CD8-positive, alpha-beta memory T cell (primary cell): ENCODE measurements around the gene MYLK4. TPM values are rescaled to one million over a fixed set of nuclear protein-coding genes. Genes with fewer than 3 reads are reported as not detected.

Experiments used
- CTCF ChIA-PET: fragments of 350-600 bp; sonication (Branson Sonifier 250); formaldehyde crosslinking; loops from one replicate; lab custom pipeline; 2021; ENCODE audit warnings: antibody characterized with exemption; lab: Charles Lee
- POLR2A ChIA-PET: fragments of 350-600 bp; sonication (Branson Sonifier 250); formaldehyde crosslinking; loops from one replicate; lab custom pipeline; 2021; ENCODE audit warnings: antibody characterized with exemption; lab: Charles Lee
- DNase-seq, 5 donors: peaks; one replicate each; pipeline versions ENCODE4 v3.0.0 to v3.0.0-alpha.2; 2020 to 2022; ENCODE audit warnings: mixed read lengths in 1 of 5
- H3K27ac ChIP-seq: one replicate; pipeline ENCODE4 v1.7.0; 2013; ENCODE audit warnings: low read depth, mild to moderate bottlenecking, low read length, moderate library complexity
- H3K27me3 ChIP-seq: 2 replicates; pipeline ENCODE4 v1.7.0; 2013; ENCODE audit warnings: low read length, mild to moderate bottlenecking; ENCODE audit not compliant: insufficient read depth, poor library complexity, severe bottlenecking
- H3K36me3 ChIP-seq: 2 replicates; pipeline ENCODE4 v1.7.0; 2013; ENCODE audit warnings: mild to moderate bottlenecking, low read length, moderate library complexity; ENCODE audit not compliant: insufficient read depth
- H3K4me1 ChIP-seq: 2 replicates; pipeline ENCODE4 v1.7.0; 2013; ENCODE audit warnings: mild to moderate bottlenecking, low read length, moderate library complexity; ENCODE audit not compliant: insufficient read depth
- H3K4me3 ChIP-seq: 2 replicates; pipeline ENCODE4 v1.7.0; 2013; ENCODE audit warnings: mild to moderate bottlenecking, low read length
- H3K9me3 ChIP-seq: 2 replicates; pipeline ENCODE4 v1.7.0; 2013; ENCODE audit warnings: mild to moderate bottlenecking, low read length
- H3K27ac Mint-ChIP-seq, 8 donors: one replicate each; pipeline ENCODE4 v1.8.0; 2020 to 2021; ENCODE audit warnings: mixed read lengths in 8 of 8, mild to moderate bottlenecking in 6 of 8, inconsistent platforms in 3 of 8, moderate library complexity in 3 of 8
- H3K27me3 Mint-ChIP-seq, 2 donors: one replicate each; pipeline ENCODE4 v1.8.0; 2020 to 2021; ENCODE audit warnings: mixed read lengths in 2 of 2, mild to moderate bottlenecking in 1 of 2, moderate library complexity in 1 of 2
- H3K36me3 Mint-ChIP-seq, 3 donors: one replicate each; pipeline ENCODE4 v1.8.0; 2020 to 2021; ENCODE audit warnings: mixed read lengths in 3 of 3, inconsistent platforms in 1 of 3, mild to moderate bottlenecking in 1 of 3
- H3K4me1 Mint-ChIP-seq, 3 donors: one replicate each; pipeline ENCODE4 v1.8.0; 2020 to 2021; ENCODE audit warnings: mixed read lengths in 3 of 3, inconsistent platforms in 1 of 3, mild to moderate bottlenecking in 1 of 3
- H3K4me3 Mint-ChIP-seq, 7 donors: one replicate each; pipeline ENCODE4 v1.8.0; 2020 to 2021; ENCODE audit warnings: mixed read lengths in 7 of 7, mild to moderate bottlenecking in 6 of 7, moderate library complexity in 4 of 7, inconsistent platforms in 2 of 7
- H3K9me3 Mint-ChIP-seq, 5 donors: one replicate each; pipeline ENCODE4 v1.8.0; 2020 to 2022; ENCODE audit warnings: mixed read lengths in 5 of 5, mild to moderate bottlenecking in 3 of 5, moderate library complexity in 2 of 5, inconsistent platforms in 1 of 5
- polyA plus RNA-seq: library from polyadenylated mRNA; unstranded; fragments of 300-500 nt; fragmentation: Illumina TruSeq; gene quantifications from one replicate; pipeline ENCODE4 v1.2.3, GENCODE V29; 2021
- total RNA-seq, 2 experiments: library from RNA; stranded (reverse); gene quantifications; one replicate each; pipeline ENCODE4 v1.2.3, GENCODE V29; 2021

The MYLK4 gene
- total and polyA plus RNA-seq, 3 experiments from 2014 or later = 0.22 to 0.24 (median 0.24) TPM

GRCh38 chr6:2755456-2755855 is 4.7 kb upstream of the MYLK4 start:
- no peaks in the 10 kb centered on the region for H3K9me3 ChIP-seq
- Mint-ChIP-seq H3K4me1 (peaks cover under 1 to 3% (median 2%) of the 10 kb centered on the region in 3 donors), H3K4me3 (peak overlapping the region in 1 of 7 donors; percentile 14), H3K27ac (no peak overlapping the region), H3K36me3 (no peaks in the 10 kb centered on the region), H3K9me3 (no peaks in the 10 kb centered on the region), H3K27me3 (peaks cover 14 to 49% of the 10 kb centered on the region in 2 donors)
- ChIA-PET CTCF (interaction anchor here (0.6 kb wide), 1 partner anchor 326 kb away, joined by 5 read pairs; no protein-coding TSS in a partner anchor), POLR2A (no interaction called here)
- H3K27ac ChIP-seq = no peak overlapping the region
- peaks cover 4% of the 10 kb centered on the region for H3K27me3 ChIP-seq
- no peak for DNase-seq
- H3K4me3 ChIP-seq = no peak overlapping the region
- no peaks in the 10 kb centered on the region for H3K36me3 ChIP-seq
- H3K4me1 ChIP-seq = no peaks in the 10 kb centered on the region

GRCh38 chr6:2754911-2755310 is 4.2 kb upstream of the MYLK4 start:
- Histone ChIP-seq H3K27me3 (peaks cover 4% of the 10 kb centered on the region), H3K4me3 (no peak overlapping the region), H3K36me3 (no peaks in the 10 kb centered on the region), H3K4me1 (no peaks in the 10 kb centered on the region), H3K9me3 (no peaks in the 10 kb centered on the region), H3K27ac (no peak overlapping the region)
- no peak for DNase-seq
- Mint-ChIP-seq H3K4me1 (peaks cover 2 to 6% (median 5%) of the 10 kb centered on the region in 3 donors), H3K9me3 (no peaks in the 10 kb centered on the region), H3K36me3 (no peaks in the 10 kb centered on the region), H3K4me3 (no peak overlapping the region), H3K27me3 (peaks cover 14 to 51% of the 10 kb centered on the region in 2 donors), H3K27ac (no peak overlapping the region)
- CTCF ChIA-PET = interaction anchor here (0.7 kb wide), 1 partner anchor 9 kb away, joined by 3 read pairs; no protein-coding TSS in a partner anchor
- POLR2A ChIA-PET = no interaction called here

GRCh38 chr6:2754393-2754792 is 3.7 kb upstream of the MYLK4 start:
- no peaks in the 10 kb centered on the region for H3K36me3 Mint-ChIP-seq
- H3K27ac Mint-ChIP-seq = no peak overlapping the region
- no peaks in the 10 kb centered on the region for H3K9me3 Mint-ChIP-seq
- Histone ChIP-seq H3K4me3 (no peak overlapping the region), H3K27me3 (peaks cover 4% of the 10 kb centered on the region), H3K4me1 (no peaks in the 10 kb centered on the region), H3K27ac (no peak overlapping the region), H3K36me3 (no peaks in the 10 kb centered on the region), H3K9me3 (no peaks in the 10 kb centered on the region)
- ChIA-PET CTCF (interaction anchor here (0.7 to 1.7 kb wide), 2 partner anchors 10 to 15 kb away, joined by 3 to 4 read pairs; no protein-coding TSS in a partner anchor), POLR2A (no interaction called here)
- H3K4me1 Mint-ChIP-seq = peaks cover 5 to 8% (median 8%) of the 10 kb centered on the region in 3 donors
- H3K27me3 Mint-ChIP-seq = peaks cover 14 to 51% of the 10 kb centered on the region in 2 donors
- no peak for DNase-seq
- no peak overlapping the region for H3K4me3 Mint-ChIP-seq

- Histone ChIP-seq H3K27ac (no peak overlapping the region), H3K36me3 (no peaks in the 10 kb centered on the region), H3K4me3 (no peak overlapping the region), H3K27me3 (peaks cover 4% of the 10 kb centered on the region), H3K9me3 (no peaks in the 10 kb centered on the region), H3K4me1 (no peaks in the 10 kb centered on the region)
- CTCF ChIA-PET = interaction anchor here (1.1 to 1.7 kb wide), 2 partner anchors 14 to 15 kb away, joined by 4 read pairs; no protein-coding TSS in a partner anchor
- POLR2A ChIA-PET = no interaction called here
- H3K27ac Mint-ChIP-seq = no peak overlapping the region
- H3K4me1 Mint-ChIP-seq = peaks cover 5 to 8% (median 8%) of the 10 kb centered on the region in 3 donors
- DNase-seq = no peak
- no peak overlapping the region for H3K4me3 Mint-ChIP-seq
- no peaks in the 10 kb centered on the region for H3K9me3 Mint-ChIP-seq
- H3K27me3 Mint-ChIP-seq = peaks cover 13 to 51% of the 10 kb centered on the region in 2 donors
- no peaks in the 10 kb centered on the region for H3K36me3 Mint-ChIP-seq
Observed at GRCh38 chr6:2753743-2754142, 3.0 kb upstream of the MYLK4 start.

- Histone ChIP-seq H3K36me3 (no peaks in the 10 kb centered on the region), H3K9me3 (no peaks in the 10 kb centered on the region), H3K4me1 (no peaks in the 10 kb centered on the region), H3K27ac (no peak overlapping the region), H3K27me3 (peaks cover 4% of the 10 kb centered on the region), H3K4me3 (no peak overlapping the region)
- no peak for DNase-seq
- Mint-ChIP-seq H3K4me3 (no peak overlapping the region), H3K9me3 (no peaks in the 10 kb centered on the region), H3K36me3 (no peaks in the 10 kb centered on the region), H3K27me3 (peaks cover 13 to 51% of the 10 kb centered on the region in 2 donors), H3K4me1 (peaks cover 5 to 8% (median 8%) of the 10 kb centered on the region in 3 donors), H3K27ac (no peak overlapping the region)
- ChIA-PET POLR2A (no interaction called here), CTCF (interaction anchor here (1.1 to 1.7 kb wide), 2 partner anchors 13 to 15 kb away, joined by 4 read pairs; no protein-coding TSS in a partner anchor)
Observed at GRCh38 chr6:2753110-2753489, 2.4 kb upstream of the MYLK4 start.

- no peaks in the 10 kb centered on the region for H3K4me1 ChIP-seq
- Mint-ChIP-seq H3K4me3 (no peak overlapping the region), H3K36me3 (no peaks in the 10 kb centered on the region), H3K27ac (no peak overlapping the region), H3K27me3 (peaks cover 13 to 48% of the 10 kb centered on the region in 2 donors), H3K9me3 (no peaks in the 10 kb centered on the region), H3K4me1 (peaks cover 5 to 8% (median 8%) of the 10 kb centered on the region in 3 donors)
- H3K27me3 ChIP-seq = peaks cover under 1% of the 10 kb centered on the region
- no peak overlapping the region for H3K27ac ChIP-seq
- no peak overlapping the region for H3K4me3 ChIP-seq
- CTCF ChIA-PET = interaction anchor here (1.1 to 1.7 kb wide), 2 partner anchors 13 to 14 kb away, joined by 4 read pairs; no protein-coding TSS in a partner anchor
- no peaks in the 10 kb centered on the region for H3K9me3 ChIP-seq
- no peak for DNase-seq
- POLR2A ChIA-PET = no interaction called here
- H3K36me3 ChIP-seq = no peaks in the 10 kb centered on the region
Observed at GRCh38 chr6:2752477-2753109, 1.9 kb upstream of the MYLK4 start.

GRCh38 chr6:2751871-2752270 is 1.1 kb upstream of the MYLK4 start:
- ChIA-PET POLR2A (no interaction called here), CTCF (interaction anchor here (3.6 kb wide), 1 partner anchor 13 kb away, joined by 31 read pairs; no protein-coding TSS in a partner anchor)
- H3K4me1 ChIP-seq = no peaks in the 10 kb centered on the region
- Mint-ChIP-seq H3K27me3 (peaks cover 13 to 42% of the 10 kb centered on the region in 2 donors), H3K4me3 (no peak overlapping the region), H3K36me3 (no peaks in the 10 kb centered on the region), H3K4me1 (peaks cover 5 to 8% (median 8%) of the 10 kb centered on the region in 3 donors), H3K9me3 (no peaks in the 10 kb centered on the region), H3K27ac (peak overlapping the region in 1 of 8 donors; percentile 38)
- DNase-seq = no peak
- H3K9me3 ChIP-seq = no peaks in the 10 kb centered on the region
- no peaks in the 10 kb centered on the region for H3K36me3 ChIP-seq
- H3K4me3 ChIP-seq = no peak overlapping the region
- H3K27me3 ChIP-seq = no peaks in the 10 kb centered on the region
- no peak overlapping the region for H3K27ac ChIP-seq

- ChIA-PET POLR2A (interaction anchor here (0.6 kb wide), 1 partner anchor 12 kb away, joined by 3 read pairs; no protein-coding TSS in a partner anchor), CTCF (interaction anchor here (0.9 to 3.6 kb wide), 10 partner anchors 8 to 1154 kb away, joined by 3 to 31 read pairs (median 6); partner anchors contain the start of gene WRNIP1)
- H3K4me3 ChIP-seq = no peak overlapping the region
- Mint-ChIP-seq H3K9me3 (no peaks in the 10 kb centered on the region), H3K27me3 (peaks cover 10 to 29% of the 10 kb centered on the region in 2 donors), H3K36me3 (no peaks in the 10 kb centered on the region), H3K4me3 (no peak overlapping the region), H3K4me1 (peaks cover 5 to 8% (median 8%) of the 10 kb centered on the region in 3 donors), H3K27ac (no peak overlapping the region)
- H3K4me1 ChIP-seq = no peaks in the 10 kb centered on the region
- H3K36me3 ChIP-seq = no peaks in the 10 kb centered on the region
- H3K27ac ChIP-seq = no peak overlapping the region
- peak; percentile 45 to 71 (median 53) for DNase-seq
- no peaks in the 10 kb centered on the region for H3K27me3 ChIP-seq
- H3K9me3 ChIP-seq = no peaks in the 10 kb centered on the region
Observed at GRCh38 chr6:2749969-2750600, 637 bp downstream of the MYLK4 start.
